ENCODE data around the gene HLA-DOB.

The HLA-DOB gene

GRCh38 chr6:32830017-32830416 is 13.2 kb upstream of the HLA-DOB start:
- Mint-ChIP-seq H3K9me3 (no peaks in the 10 kb centered on the region), H3K36me3 (ENCODE audit: low read depth) (no peaks in the 10 kb centered on the region), H3K4me3 (no peak overlapping the region), H3K27me3 (ENCODE audit: low read depth) (peaks cover 18% of the 10 kb centered on the region), H3K27ac (no peak overlapping the region), H3K4me1 (no peaks in the 10 kb centered on the region)
- TF ChIP-seq CTCF (IDR thresholded peaks at IDR 0.05; ENCODE audit: unreplicated experiment in 3 of 3), result no peak

- Mint-ChIP-seq H3K36me3 (ENCODE audit: low read depth) (no peaks in the 10 kb centered on the region), H3K4me3 (no peak overlapping the region), H3K4me1 (no peaks in the 10 kb centered on the region)
Measured at GRCh38 chr6:32829495-32829894, 12.7 kb upstream of the HLA-DOB start.

GRCh38 chr6:32827025-32827424 is 10.2 kb upstream of the HLA-DOB start:
- Mint-ChIP-seq H3K4me1 (no peaks in the 10 kb centered on the region), H3K4me3 (no peak overlapping the region), H3K9me3 (no peaks in the 10 kb centered on the region), H3K27ac (no peak overlapping the region), H3K27me3 (ENCODE audit: low read depth) (peaks cover 13% of the 10 kb centered on the region), H3K36me3 (ENCODE audit: low read depth) (no peaks in the 10 kb centered on the region)
- no peak for TF ChIP-seq CTCF (IDR thresholded peaks at IDR 0.05; ENCODE audit: unreplicated experiment in 3 of 3)

More at GRCh38 chr6:32829495-32829894, 12.7 kb upstream of the HLA-DOB start:
- H3K27ac Mint-ChIP-seq, result no peak overlapping the region
- TF ChIP-seq CTCF (IDR thresholded peaks at IDR 0.05; ENCODE audit: unreplicated experiment in 3 of 3), result no peak
- H3K27me3 Mint-ChIP-seq (ENCODE audit: low read depth), result peaks cover 18% of the 10 kb centered on the region
- no peaks in the 10 kb centered on the region for H3K9me3 Mint-ChIP-seq

GRCh38 chr6:32825966-32826365 is 9.2 kb upstream of the HLA-DOB start:
- Mint-ChIP-seq H3K27me3 (ENCODE audit: low read depth) (peaks cover 7% of the 10 kb centered on the region), H3K4me1 (no peaks in the 10 kb centered on the region), H3K36me3 (ENCODE audit: low read depth) (no peaks in the 10 kb centered on the region), H3K4me3 (no peak overlapping the region), H3K9me3 (no peaks in the 10 kb centered on the region), H3K27ac (no peak overlapping the region)
- TF ChIP-seq CTCF (IDR thresholded peaks at IDR 0.05; ENCODE audit: unreplicated experiment in 3 of 3), result peak; percentile 31 to 44 (median 33)

- Mint-ChIP-seq H3K36me3 (ENCODE audit: low read depth) (no peaks in the 10 kb centered on the region), H3K27me3 (ENCODE audit: low read depth) (peaks cover 9% of the 10 kb centered on the region), H3K4me1 (no peaks in the 10 kb centered on the region), H3K4me3 (no peak overlapping the region), H3K27ac (no peak overlapping the region), H3K9me3 (no peaks in the 10 kb centered on the region)
- TF ChIP-seq CTCF (IDR thresholded peaks at IDR 0.05; ENCODE audit: unreplicated experiment in 3 of 3), result no peak
Measured at GRCh38 chr6:32819729-32820128, 2.9 kb upstream of the HLA-DOB start.

- H3K4me1 Mint-ChIP-seq, result no peaks in the 10 kb centered on the region
- no peak overlapping the region for H3K27ac Mint-ChIP-seq
- H3K4me3 Mint-ChIP-seq, result no peak overlapping the region
- H3K27me3 Mint-ChIP-seq (ENCODE audit: low read depth), result peaks cover 13% of the 10 kb centered on the region
- H3K36me3 Mint-ChIP-seq (ENCODE audit: low read depth), result no peaks in the 10 kb centered on the region
- H3K9me3 Mint-ChIP-seq, result no peaks in the 10 kb centered on the region
- no peak for TF ChIP-seq CTCF (IDR thresholded peaks at IDR 0.05; ENCODE audit: unreplicated experiment in 3 of 3)
Measured at GRCh38 chr6:32818867-32819266, 2.1 kb upstream of the HLA-DOB start.
